Germinal center (tissue), 1 donor: Measurements from ENCODE around the gene PPIE.

Experiments used
- DNase-seq: peaks from one replicate; pipeline ENCODE4 v3.0.0; 2012; ENCODE audit warnings: mixed read lengths, low spot score

Gene PPIE

GRCh38 chr1:39720094-39720999 lies 18.3 kb upstream of the PPIE start:
- DNase-seq, result peak; percentile 45

- DNase-seq, result no peak
Measured at GRCh38 chr1:39721664-39722063, 17.0 kb upstream of the PPIE start.

- no peak for DNase-seq
Measured at GRCh38 chr1:39722495-39722894, 16.2 kb upstream of the PPIE start.

- DNase-seq, result no peak
Measured at GRCh38 chr1:39726600-39726999, 12.1 kb upstream of the PPIE start.

- peak; percentile 6 for DNase-seq
Measured at GRCh38 chr1:39727221-39727931, 11.3 kb upstream of the PPIE start.

GRCh38 chr1:39727932-39728317 lies 10.8 kb upstream of the PPIE start:
- DNase-seq, result peak; percentile 24

- DNase-seq, result no peak
Measured at GRCh38 chr1:39729030-39729429, 9.7 kb upstream of the PPIE start.

- no peak for DNase-seq
Measured at GRCh38 chr1:39729842-39730241, 8.8 kb upstream of the PPIE start.

GRCh38 chr1:39732730-39733129 lies 6.0 kb upstream of the PPIE start:
- no peak for DNase-seq

GRCh38 chr1:39733161-39733560 lies 5.5 kb upstream of the PPIE start:
- no peak for DNase-seq

GRCh38 chr1:39735731-39736130 lies 3.0 kb upstream of the PPIE start:
- DNase-seq, result no peak

- no peak for DNase-seq
Measured at GRCh38 chr1:39737546-39738169, 1.0 kb upstream of the PPIE start.

GRCh38 chr1:39745016-39745670 lies 6.5 kb downstream of the PPIE start:
- no peak for DNase-seq

GRCh38 chr1:39751595-39751994 lies 12.9 kb downstream of the PPIE start:
- no peak for DNase-seq

GRCh38 chr1:39752703-39753102 lies 14.0 kb downstream of the PPIE start:
- DNase-seq, result no peak

GRCh38 chr1:39753132-39754025 lies 14.7 kb downstream of the PPIE start:
- DNase-seq, result no peak

- DNase-seq, result no peak
Measured at GRCh38 chr1:39754026-39754570, 15.4 kb downstream of the PPIE start.

- no peak for DNase-seq
Measured at GRCh38 chr1:39754906-39755504, 16.3 kb downstream of the PPIE start.

GRCh38 chr1:39755965-39756659 lies 17.4 kb downstream of the PPIE start:
- DNase-seq, result no peak

- DNase-seq, result no peak
Measured at GRCh38 chr1:39757501-39757900, 18.8 kb downstream of the PPIE start.
